AG10803 (cell line): ENCODE data around the gene ITIH1.

Source experiments
- DNase-seq: peaks from one replicate; pipeline ENCODE4 v3.0.0; 2010; ENCODE audit warnings: low read depth
- H3K4me3 ChIP-seq: 2 replicates; pipeline ENCODE4 v1.5.1; 2011; ENCODE audit warnings: mild to moderate bottlenecking, low read length, control low read depth
- TF ChIP-seq, protein P1 (sequence below): conservative IDR thresholded peaks from 2 replicates; pipeline ENCODE4 v1.5.1; 2011; ENCODE audit warnings: mild to moderate bottlenecking, low read length, control low read depth, inconsistent platforms

Gene ITIH1

DNA sequence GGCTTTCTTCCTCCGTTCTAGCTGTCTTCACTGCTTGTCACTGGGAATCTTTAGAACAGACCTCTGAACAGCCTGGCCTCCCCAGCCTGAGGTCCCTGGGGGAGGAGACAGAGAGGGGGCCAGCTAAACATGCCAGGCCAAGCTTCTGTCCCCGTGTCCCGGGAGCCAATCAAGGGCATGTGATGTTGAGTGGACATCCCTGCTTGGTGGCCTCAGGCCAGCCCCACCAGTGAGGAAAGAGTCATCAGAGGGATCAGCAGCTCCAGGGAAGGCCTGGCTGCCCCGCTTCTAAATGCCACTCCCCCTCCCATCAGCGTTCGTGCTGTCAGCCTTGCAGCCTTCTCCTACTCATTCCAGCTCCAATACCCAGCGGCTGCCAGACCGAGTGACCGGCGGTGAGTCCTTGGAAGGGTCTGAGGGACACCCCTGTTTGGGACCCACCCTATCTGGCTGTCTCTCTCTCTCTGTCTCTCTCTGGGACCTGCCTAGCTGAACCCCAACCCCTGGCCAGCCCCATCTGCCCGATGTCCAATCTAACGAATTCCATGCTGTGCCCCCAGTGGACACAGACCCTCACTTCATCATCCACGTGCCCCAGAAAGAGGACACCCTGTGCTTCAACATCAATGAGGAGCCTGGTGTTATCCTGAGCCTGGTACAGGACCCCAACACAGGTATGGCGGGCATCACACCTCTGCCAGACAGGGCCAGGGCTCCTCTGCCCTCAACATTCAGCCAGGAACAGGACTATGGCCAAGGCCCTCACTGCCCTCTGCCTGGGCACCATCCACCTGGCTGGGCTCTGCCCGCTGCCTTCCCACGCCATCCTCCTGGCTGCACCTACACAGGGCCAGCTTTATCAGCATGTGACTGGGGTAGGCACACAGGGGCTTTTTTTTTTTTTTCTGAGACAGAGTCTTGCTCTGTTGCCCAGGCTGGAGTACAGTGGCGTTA, 10.6 kb downstream of the ITIH1 start:
- TF ChIP-seq, protein P1, sequence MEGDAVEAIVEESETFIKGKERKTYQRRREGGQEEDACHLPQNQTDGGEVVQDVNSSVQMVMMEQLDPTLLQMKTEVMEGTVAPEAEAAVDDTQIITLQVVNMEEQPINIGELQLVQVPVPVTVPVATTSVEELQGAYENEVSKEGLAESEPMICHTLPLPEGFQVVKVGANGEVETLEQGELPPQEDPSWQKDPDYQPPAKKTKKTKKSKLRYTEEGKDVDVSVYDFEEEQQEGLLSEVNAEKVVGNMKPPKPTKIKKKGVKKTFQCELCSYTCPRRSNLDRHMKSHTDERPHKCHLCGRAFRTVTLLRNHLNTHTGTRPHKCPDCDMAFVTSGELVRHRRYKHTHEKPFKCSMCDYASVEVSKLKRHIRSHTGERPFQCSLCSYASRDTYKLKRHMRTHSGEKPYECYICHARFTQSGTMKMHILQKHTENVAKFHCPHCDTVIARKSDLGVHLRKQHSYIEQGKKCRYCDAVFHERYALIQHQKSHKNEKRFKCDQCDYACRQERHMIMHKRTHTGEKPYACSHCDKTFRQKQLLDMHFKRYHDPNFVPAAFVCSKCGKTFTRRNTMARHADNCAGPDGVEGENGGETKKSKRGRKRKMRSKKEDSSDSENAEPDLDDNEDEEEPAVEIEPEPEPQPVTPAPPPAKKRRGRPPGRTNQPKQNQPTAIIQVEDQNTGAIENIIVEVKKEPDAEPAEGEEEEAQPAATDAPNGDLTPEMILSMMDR: no peak
- DNase-seq: no peak
- no peak overlapping the region for H3K4me3 ChIP-seq

DNA sequence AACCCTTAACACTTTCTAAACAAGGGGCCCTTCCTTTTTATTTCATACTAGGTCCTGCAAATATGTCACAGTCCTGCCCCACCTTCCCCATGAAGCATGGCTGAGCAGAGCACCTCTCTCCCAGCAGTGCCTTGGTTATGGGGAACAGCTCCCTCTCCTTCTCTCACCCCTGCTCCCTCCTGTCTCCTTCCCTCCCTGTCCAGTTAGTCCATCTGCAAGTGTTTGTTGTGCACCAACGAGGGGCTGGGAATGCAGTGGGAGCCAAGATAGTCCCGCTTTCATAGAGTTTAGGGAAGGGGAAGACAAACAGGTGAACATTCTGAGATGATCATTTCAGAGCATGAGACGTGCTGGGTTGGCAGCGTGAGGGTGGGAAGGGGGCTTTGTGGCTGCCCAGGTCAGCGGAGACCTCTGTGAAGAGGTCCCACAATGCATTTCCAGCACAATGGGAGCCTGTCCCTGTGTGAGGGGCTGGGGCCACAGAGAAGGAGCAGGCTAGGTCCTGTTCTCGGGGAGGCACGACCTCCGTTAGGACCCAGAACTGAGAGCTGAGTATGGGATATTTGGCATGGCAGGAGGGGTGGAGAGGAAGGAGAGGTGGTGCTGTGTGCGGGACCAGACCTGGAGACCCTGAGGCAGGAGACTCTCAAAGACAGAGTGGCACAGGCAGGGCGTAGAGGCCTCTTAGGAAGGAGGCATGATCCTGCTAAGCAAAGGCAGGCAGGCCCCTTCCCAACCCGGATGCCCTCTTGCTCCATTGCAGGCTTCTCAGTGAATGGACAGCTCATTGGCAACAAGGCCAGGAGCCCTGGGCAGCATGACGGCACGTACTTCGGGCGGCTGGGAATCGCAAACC, 11.7 kb downstream of the ITIH1 start:
- TF ChIP-seq, protein P1: no peak
- no peak for DNase-seq
- H3K4me3 ChIP-seq: no peak overlapping the region

DNA sequence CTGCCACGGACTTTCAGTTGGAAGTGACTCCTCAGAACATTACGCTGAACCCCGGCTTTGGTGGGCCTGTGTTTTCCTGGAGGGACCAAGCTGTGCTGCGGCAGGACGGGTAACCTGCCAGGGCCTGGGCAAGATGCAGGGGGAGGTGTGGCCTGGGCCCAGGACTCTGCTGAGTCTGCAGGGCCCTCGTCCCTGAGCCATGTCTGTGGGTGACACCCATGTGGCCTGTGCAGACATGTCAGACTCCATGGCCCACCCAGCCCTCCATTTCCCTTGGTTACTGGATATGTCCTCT, 12.3 kb downstream of the ITIH1 start:
- TF ChIP-seq, protein P1: no peak
- no peak for DNase-seq
- no peak overlapping the region for H3K4me3 ChIP-seq

DNA sequence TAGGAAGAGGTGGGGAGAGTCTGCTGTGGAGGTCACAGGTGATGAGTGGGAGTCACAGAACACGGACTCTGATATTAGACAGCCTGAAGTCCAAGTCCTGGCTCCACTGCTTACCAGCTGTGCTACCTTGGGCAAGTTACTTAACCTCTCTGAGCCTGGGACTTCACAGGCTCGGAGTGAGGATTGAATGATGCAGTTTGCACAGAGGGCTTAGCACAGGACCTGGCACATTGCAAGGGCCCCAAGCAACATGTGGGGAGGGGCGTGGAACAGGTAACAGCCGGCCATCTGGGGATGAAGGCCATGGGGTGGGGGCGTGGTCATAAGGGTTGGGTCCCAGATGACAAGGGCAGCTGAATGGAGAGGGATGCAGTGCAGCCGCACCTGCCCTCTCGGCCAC, 12.9 kb downstream of the ITIH1 start:
- H3K4me3 ChIP-seq: no peak overlapping the region
- TF ChIP-seq, protein P1: no peak
- no peak for DNase-seq

DNA sequence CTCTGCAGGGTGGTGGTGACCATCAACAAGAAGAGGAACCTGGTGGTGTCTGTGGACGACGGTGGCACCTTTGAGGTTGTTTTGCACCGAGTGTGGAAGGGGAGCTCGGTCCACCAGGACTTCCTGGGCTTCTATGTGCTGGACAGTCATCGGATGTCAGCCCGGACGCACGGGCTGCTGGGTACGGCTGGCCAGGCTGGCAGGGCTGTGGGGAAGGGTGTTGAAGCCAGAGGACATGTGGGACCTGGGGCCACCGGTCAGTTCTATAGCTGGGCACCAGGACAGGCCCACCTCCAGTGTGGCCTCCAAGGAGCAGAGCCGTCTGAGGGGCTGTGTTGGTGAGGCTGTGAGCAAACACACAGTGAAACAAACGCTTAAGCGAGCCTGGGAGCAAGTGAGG, 13.3 kb downstream of the ITIH1 start:
- no peak overlapping the region for H3K4me3 ChIP-seq
- TF ChIP-seq, protein P1: no peak
- DNase-seq: no peak

DNA sequence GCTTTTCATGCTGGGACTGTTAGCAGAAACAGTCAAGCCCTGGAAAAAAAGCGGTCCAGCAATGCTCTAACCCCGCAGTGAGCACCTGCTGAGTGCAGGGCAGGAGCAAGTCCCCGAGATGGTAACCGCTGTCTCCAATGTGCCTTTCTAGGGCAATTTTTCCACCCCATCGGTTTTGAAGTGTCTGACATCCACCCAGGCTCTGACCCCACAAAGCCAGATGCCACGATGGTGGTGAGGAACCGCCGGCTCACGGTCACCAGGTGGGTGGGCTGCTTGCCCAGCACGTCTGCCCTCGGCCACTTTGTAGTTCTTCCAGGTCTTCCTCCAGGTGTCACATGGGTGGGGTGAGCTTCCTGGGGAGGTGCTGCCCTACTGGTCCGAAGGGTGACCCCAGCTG, 14.0 kb downstream of the ITIH1 start:
- no peak overlapping the region for H3K4me3 ChIP-seq
- TF ChIP-seq, protein P1: no peak
- DNase-seq: no peak
